Testis (tissue), 2 donors: Measurements from ENCODE around the gene SLC1A3.

Source experiments
- CTCF ChIP-seq, 3 experiments: fragments of 450-650 bp in 2 of 3; fragments of 200-600 bp in 1 of 3; sonication (generic) in 1 of 3; IDR thresholded peaks; one replicate each; pipeline ENCODE4 v1.5.1; 2016 to 2019; ENCODE audit warnings: antibody characterized with exemption in 3 of 3, mild to moderate bottlenecking in 2 of 3, moderate library complexity in 1 of 3
- POLR2A ChIP-seq: fragments of 450-650 bp; IDR thresholded peaks from one replicate; pipeline ENCODE4 v1.6.1; 2017; ENCODE audit warnings: antibody characterized with exemption, mild to moderate bottlenecking, moderate library complexity

- TF ChIP-seq CTCF (IDR thresholded peaks at IDR 0.05): no peak
- no peak for TF ChIP-seq POLR2A
Measured at GRCh38 chr5:36694351-36694750, 87.9 kb downstream of the SLC1A3 start.
